Measurements from ENCODE around the gene NAA10.

DNA sequence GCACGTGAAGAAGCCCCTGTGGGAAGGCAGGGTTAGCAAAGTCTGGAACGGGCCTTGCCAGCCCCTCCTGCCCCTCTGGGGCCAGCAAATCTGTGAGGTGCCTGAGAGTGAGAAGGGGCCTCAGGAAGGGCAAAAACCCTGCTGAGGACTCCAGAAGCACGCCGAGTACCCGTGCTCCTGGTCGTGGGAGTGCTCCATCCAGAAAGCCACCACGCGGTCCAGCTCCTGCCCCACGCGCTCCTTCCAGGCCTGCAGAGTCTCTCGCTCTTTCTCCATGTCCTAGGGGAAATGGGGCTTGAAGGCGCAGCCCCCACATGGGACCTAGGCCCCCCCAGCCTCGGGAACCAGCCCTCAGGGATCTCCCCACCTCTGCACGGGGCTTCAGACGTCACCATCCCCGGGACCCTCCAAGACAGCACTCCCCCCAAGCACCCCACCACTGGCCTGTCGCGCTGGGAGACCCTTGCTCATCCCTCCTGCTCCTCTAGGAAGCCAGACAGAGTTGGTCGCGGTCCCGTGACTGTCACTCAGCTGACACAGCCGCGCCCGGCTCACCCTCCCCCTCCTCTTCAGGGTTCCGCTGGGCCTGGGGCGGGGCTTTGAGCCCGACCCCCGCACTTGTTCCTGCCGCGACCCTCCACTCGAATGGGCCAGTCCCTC lies 9.4 kb upstream of the NAA10 start, which contains the start of gene RENBP:
- TF ChIP-seq, protein P1, sequence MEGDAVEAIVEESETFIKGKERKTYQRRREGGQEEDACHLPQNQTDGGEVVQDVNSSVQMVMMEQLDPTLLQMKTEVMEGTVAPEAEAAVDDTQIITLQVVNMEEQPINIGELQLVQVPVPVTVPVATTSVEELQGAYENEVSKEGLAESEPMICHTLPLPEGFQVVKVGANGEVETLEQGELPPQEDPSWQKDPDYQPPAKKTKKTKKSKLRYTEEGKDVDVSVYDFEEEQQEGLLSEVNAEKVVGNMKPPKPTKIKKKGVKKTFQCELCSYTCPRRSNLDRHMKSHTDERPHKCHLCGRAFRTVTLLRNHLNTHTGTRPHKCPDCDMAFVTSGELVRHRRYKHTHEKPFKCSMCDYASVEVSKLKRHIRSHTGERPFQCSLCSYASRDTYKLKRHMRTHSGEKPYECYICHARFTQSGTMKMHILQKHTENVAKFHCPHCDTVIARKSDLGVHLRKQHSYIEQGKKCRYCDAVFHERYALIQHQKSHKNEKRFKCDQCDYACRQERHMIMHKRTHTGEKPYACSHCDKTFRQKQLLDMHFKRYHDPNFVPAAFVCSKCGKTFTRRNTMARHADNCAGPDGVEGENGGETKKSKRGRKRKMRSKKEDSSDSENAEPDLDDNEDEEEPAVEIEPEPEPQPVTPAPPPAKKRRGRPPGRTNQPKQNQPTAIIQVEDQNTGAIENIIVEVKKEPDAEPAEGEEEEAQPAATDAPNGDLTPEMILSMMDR (IDR thresholded peaks at IDR 0.05) = no peak
- no peak for TF ChIP-seq POLR2A (IDR thresholded peaks at IDR 0.05)
